Stimulated activated effector memory CD8-positive, alpha-beta T cell treated with anti-CD3 and anti-CD28 coated beads, Interleukin-12 subunit alpha, Interleukin-12 subunit beta, amount 100 ng/mL, for 72 hours (primary cell): ENCODE results near the gene DNASE1.
A peak's percentile ranks its signal among the peaks of the same experiment; 100 is the strongest.

Experiments
- ATAC-seq: fragments of 150-1000 bp; cut with Tn5 transposase; 2 replicates; pipeline ENCODE4 v1.10.0; 2021
- DNase-seq, 2 donors: peaks; one replicate each; pipeline ENCODE4 v3.0.0; 2021 to 2022; ENCODE audit warnings: low spot score in 2 of 2
- H3K27ac Mint-ChIP-seq: one replicate; pipeline ENCODE4 v1.8.0; 2022; ENCODE audit warnings: mild to moderate bottlenecking, mixed read lengths
- H3K36me3 Mint-ChIP-seq: one replicate; pipeline ENCODE4 v1.8.0; 2022; ENCODE audit warnings: mild to moderate bottlenecking, mixed read lengths
- H3K4me1 Mint-ChIP-seq: one replicate; pipeline ENCODE4 v1.8.0; 2022; ENCODE audit warnings: mixed read lengths
- H3K4me3 Mint-ChIP-seq: one replicate; pipeline ENCODE4 v1.8.0; 2022; ENCODE audit warnings: mild to moderate bottlenecking, mixed read lengths
- H3K9me3 Mint-ChIP-seq: one replicate; pipeline ENCODE4 v1.8.0; 2022; ENCODE audit warnings: mixed read lengths

The DNASE1 gene

GRCh38 chr16:3625911-3626732, 28.4 kb upstream of the DNASE1 start:
- Mint-ChIP-seq H3K9me3 (no peaks in the 10 kb centered on the region), H3K36me3 (no peaks in the 10 kb centered on the region), H3K4me1 (peaks cover 23% of the 10 kb centered on the region), H3K27ac (peak overlapping the region; percentile 70), H3K4me3 (peak overlapping the region; percentile 23)
- ATAC-seq (peak; percentile 91), DNase-seq (no peak)

DNA sequence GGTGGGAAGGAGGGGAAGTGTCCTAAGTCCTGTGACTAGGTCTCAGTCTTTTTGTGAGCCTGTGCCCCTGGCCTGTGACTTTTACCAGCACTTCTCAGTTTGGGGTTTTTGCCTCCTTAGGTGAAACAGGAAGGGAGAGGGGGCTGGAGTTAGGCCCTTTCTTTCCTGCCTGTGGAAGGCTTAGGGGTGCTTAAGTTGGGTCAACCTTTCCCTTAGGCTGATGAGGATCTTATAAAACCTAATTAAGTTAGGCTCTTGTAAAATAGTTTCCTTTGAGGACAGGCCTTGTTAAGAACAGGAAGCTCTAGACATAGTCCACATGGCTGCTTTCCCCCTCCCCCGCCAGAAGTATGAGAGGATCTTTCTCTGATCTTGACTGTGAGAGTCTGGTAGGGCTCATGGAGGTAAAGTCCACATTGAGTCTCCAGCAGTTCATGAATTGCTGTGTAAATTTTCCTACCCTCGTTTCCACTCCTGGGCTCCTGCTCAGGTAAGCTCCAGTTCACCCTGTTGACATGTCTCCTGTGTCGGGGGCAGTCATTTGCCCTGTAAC, 17.0 kb upstream of the DNASE1 start:
- no peak overlapping the region for H3K4me3 Mint-ChIP-seq
- peaks cover 3% of the 10 kb centered on the region for H3K36me3 Mint-ChIP-seq
- ATAC-seq (peak; percentile 28), DNase-seq (no peak)
- no peaks in the 10 kb centered on the region for H3K9me3 Mint-ChIP-seq
- H3K27ac Mint-ChIP-seq = peak overlapping the region; percentile 68
- peaks cover 21% of the 10 kb centered on the region for H3K4me1 Mint-ChIP-seq

DNA sequence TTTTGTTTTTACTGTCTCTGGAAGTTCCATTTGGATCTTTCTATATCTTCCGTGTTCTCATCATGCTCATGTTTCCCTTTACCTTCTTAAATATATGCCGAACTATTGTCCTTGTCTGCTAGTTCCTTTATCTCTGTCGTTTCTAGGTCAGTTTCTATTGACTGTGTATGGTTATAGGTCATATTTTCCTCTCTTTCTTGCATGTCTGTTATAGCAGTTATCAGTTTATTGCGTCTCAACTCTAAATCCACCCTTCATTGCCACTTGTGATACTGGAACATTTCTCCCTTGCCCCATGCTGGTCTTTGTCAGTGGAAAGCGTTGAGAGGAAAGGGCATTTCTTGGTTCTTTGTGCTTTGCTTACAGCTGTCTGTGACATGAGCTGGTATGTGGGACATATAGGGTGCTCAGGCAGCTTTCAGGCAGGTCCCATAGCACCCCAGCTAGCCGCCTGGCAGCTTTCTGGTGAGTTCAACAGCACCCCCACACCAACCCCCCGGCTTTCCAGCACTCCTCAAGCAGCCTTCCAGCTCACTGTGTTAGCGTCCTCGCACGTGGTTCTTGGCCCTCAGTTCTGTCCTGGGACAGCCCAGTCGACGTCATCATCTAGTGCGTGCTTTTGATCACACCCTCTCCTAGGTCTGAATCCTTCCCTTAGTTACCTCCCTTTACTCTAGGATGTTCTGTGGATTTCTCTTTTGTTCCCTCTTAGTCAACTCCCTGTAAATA, 15.4 kb upstream of the DNASE1 start:
- H3K36me3 Mint-ChIP-seq = peaks cover 17% of the 10 kb centered on the region
- no peaks in the 10 kb centered on the region for H3K9me3 Mint-ChIP-seq
- no peak overlapping the region for H3K27ac Mint-ChIP-seq
- peaks cover 21% of the 10 kb centered on the region for H3K4me1 Mint-ChIP-seq
- H3K4me3 Mint-ChIP-seq = no peak overlapping the region
- DNase-seq (no peak), ATAC-seq (no peak)

GRCh38 chr16:3640207-3640606, 14.3 kb upstream of the DNASE1 start:
- no peak overlapping the region for H3K27ac Mint-ChIP-seq
- DNase-seq (no peak), ATAC-seq (no peak)
- peaks cover 21% of the 10 kb centered on the region for H3K36me3 Mint-ChIP-seq
- H3K9me3 Mint-ChIP-seq = no peaks in the 10 kb centered on the region
- H3K4me3 Mint-ChIP-seq = no peak overlapping the region
- H3K4me1 Mint-ChIP-seq = peaks cover 21% of the 10 kb centered on the region

GRCh38 chr16:3640632-3641501, 13.6 kb upstream of the DNASE1 start:
- Mint-ChIP-seq H3K4me1 (peaks cover 19% of the 10 kb centered on the region), H3K4me3 (no peak overlapping the region), H3K27ac (no peak overlapping the region), H3K36me3 (peaks cover 21% of the 10 kb centered on the region), H3K9me3 (no peaks in the 10 kb centered on the region)
- DNase-seq (no peak), ATAC-seq (no peak)

- no peak overlapping the region for H3K4me3 Mint-ChIP-seq
- peaks cover 15% of the 10 kb centered on the region for H3K4me1 Mint-ChIP-seq
- H3K27ac Mint-ChIP-seq = no peak overlapping the region
- peaks cover 21% of the 10 kb centered on the region for H3K36me3 Mint-ChIP-seq
- DNase-seq (no peak), ATAC-seq (no peak)
- H3K9me3 Mint-ChIP-seq = no peaks in the 10 kb centered on the region
Observed at GRCh38 chr16:3641801-3642396, 12.6 kb upstream of the DNASE1 start.

- Mint-ChIP-seq H3K4me3 (no peak overlapping the region), H3K27ac (no peak overlapping the region), H3K9me3 (no peaks in the 10 kb centered on the region), H3K4me1 (peaks cover 9% of the 10 kb centered on the region), H3K36me3 (peaks cover 21% of the 10 kb centered on the region)
- ATAC-seq (no peak), DNase-seq (no peak)
Observed at GRCh38 chr16:3642397-3643094, 11.9 kb upstream of the DNASE1 start.

- H3K4me3 Mint-ChIP-seq = no peak overlapping the region
- H3K36me3 Mint-ChIP-seq = peaks cover 21% of the 10 kb centered on the region
- no peaks in the 10 kb centered on the region for H3K9me3 Mint-ChIP-seq
- DNase-seq (no peak), ATAC-seq (no peak)
- peaks cover 5% of the 10 kb centered on the region for H3K4me1 Mint-ChIP-seq
- no peak overlapping the region for H3K27ac Mint-ChIP-seq
Observed at GRCh38 chr16:3643095-3643730, 11.3 kb upstream of the DNASE1 start.

GRCh38 chr16:3645108-3645503, 9.4 kb upstream of the DNASE1 start:
- ATAC-seq (no peak), DNase-seq (no peak)
- H3K4me1 Mint-ChIP-seq = no peaks in the 10 kb centered on the region
- no peak overlapping the region for H3K4me3 Mint-ChIP-seq
- peaks cover 21% of the 10 kb centered on the region for H3K36me3 Mint-ChIP-seq
- no peaks in the 10 kb centered on the region for H3K9me3 Mint-ChIP-seq
- no peak overlapping the region for H3K27ac Mint-ChIP-seq

- peaks cover 22% of the 10 kb centered on the region for H3K36me3 Mint-ChIP-seq
- no peak overlapping the region for H3K4me3 Mint-ChIP-seq
- no peak overlapping the region for H3K27ac Mint-ChIP-seq
- ATAC-seq (no peak), DNase-seq (no peak)
- H3K9me3 Mint-ChIP-seq = no peaks in the 10 kb centered on the region
- no peaks in the 10 kb centered on the region for H3K4me1 Mint-ChIP-seq
Observed at GRCh38 chr16:3645504-3646347, 8.8 kb upstream of the DNASE1 start.

DNA sequence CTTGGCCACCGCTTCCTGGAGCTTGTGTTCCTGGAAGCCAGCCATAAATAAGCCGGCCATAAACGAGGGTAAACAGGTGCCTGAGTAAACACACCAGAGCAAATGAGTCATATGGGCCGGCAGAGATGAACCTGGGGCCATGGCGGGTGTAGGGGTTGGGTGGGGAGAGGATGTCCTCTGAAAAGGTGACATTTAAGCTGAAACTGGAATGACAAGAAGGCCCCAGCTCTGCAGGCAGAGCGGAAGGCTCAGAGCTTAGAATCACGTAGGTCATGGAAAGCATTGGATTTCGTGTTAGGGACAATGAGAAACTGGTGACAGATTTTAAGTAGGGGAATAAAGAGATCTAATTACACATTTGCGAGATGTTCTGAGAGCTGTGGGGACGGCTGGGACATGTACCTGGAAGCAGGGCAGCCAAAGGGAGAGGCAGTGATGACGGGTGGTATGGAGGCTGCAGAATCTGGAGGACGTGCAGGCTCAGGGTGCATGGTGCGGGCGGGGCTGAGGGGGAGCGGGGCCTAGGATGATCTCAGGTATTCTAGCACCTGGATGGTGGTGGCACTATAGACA, 8.1 kb upstream of the DNASE1 start:
- H3K36me3 Mint-ChIP-seq = peaks cover 28% of the 10 kb centered on the region
- H3K4me3 Mint-ChIP-seq = no peak overlapping the region
- no peaks in the 10 kb centered on the region for H3K9me3 Mint-ChIP-seq
- H3K27ac Mint-ChIP-seq = no peak overlapping the region
- DNase-seq = no peak
- ATAC-seq = no peak
- no peaks in the 10 kb centered on the region for H3K4me1 Mint-ChIP-seq

GRCh38 chr16:3650631-3651265, 3.7 kb upstream of the DNASE1 start:
- peaks cover 6% of the 10 kb centered on the region for H3K4me1 Mint-ChIP-seq
- no peak for DNase-seq
- no peak for ATAC-seq
- H3K27ac Mint-ChIP-seq = peak overlapping the region; percentile 37
- H3K9me3 Mint-ChIP-seq = no peaks in the 10 kb centered on the region
- peaks cover 43% of the 10 kb centered on the region for H3K36me3 Mint-ChIP-seq
- no peak overlapping the region for H3K4me3 Mint-ChIP-seq
